Loucy (cell line): ENCODE results near the gene ELAVL2.

Experiments used
- H2AFZ ChIP-seq: fragments of 200-600 bp; sonication (generic); 2 replicates; pipeline ENCODE4 v1.6.0; 2016; ENCODE audit warnings: antibody characterized with exemption, mild to moderate bottlenecking, low read length, moderate library complexity
- H3F3A ChIP-seq: fragments of 200-600 bp; 2 replicates; pipeline ENCODE4 v1.6.0; 2016; ENCODE audit warnings: antibody characterized with exemption, low read depth, mild to moderate bottlenecking
- H3K27me3 ChIP-seq: fragments of 200-600 bp; sonication (generic); 2 replicates; pipeline ENCODE4 v1.6.1; 2014; ENCODE audit warnings: low read length, mild to moderate bottlenecking; ENCODE audit not compliant: insufficient read depth, poor library complexity, severe bottlenecking
- H3K36me3 ChIP-seq: fragments of 200-600 bp; sonication (generic); 2 replicates; pipeline ENCODE4 v1.6.1; 2016; ENCODE audit warnings: low read length; ENCODE audit not compliant: insufficient read depth
- H3K4me1 ChIP-seq: fragments of 200-600 bp; sonication (generic); 2 replicates; pipeline ENCODE4 v1.5.1; 2014; ENCODE audit warnings: low read length, mild to moderate bottlenecking; ENCODE audit not compliant: insufficient read depth, poor library complexity, severe bottlenecking
- H3K4me2 ChIP-seq: fragments of 200-600 bp; sonication (generic); 2 replicates; pipeline ENCODE4 v1.6.0; 2014; ENCODE audit warnings: antibody characterized with exemption, low read length, low read depth, mild to moderate bottlenecking; ENCODE audit not compliant: poor library complexity, severe bottlenecking
- H3K4me3 ChIP-seq: fragments of 200-600 bp; sonication (generic); 2 replicates; pipeline ENCODE4 v1.5.1; 2014; ENCODE audit warnings: low read length, mild to moderate bottlenecking, mixed read lengths; ENCODE audit not compliant: poor library complexity, severe bottlenecking
- H3K79me2 ChIP-seq: fragments of 200-600 bp; sonication (generic); 2 replicates; pipeline ENCODE4 v1.6.1; 2014; ENCODE audit warnings: low read length; ENCODE audit not compliant: insufficient read depth
- H3K9ac ChIP-seq: fragments of 200-600 bp; sonication (generic); 2 replicates; pipeline ENCODE4 v1.6.0; 2014; ENCODE audit warnings: mild to moderate bottlenecking, low read depth, low read length, moderate library complexity; ENCODE audit not compliant: poor library complexity, severe bottlenecking
- H3K9me2 ChIP-seq: fragments of 200-600 bp; sonication (generic); replicated peaks from 2 replicates; pipeline ENCODE4 v1.6.1; 2016; ENCODE audit warnings: low read depth, low read length, mixed read lengths
- H3K9me3 ChIP-seq: fragments of 200-600 bp; sonication (generic); 2 replicates; pipeline ENCODE4 v1.6.1; 2014; ENCODE audit warnings: mild to moderate bottlenecking, antibody characterized with exemption, low read length, low read depth; ENCODE audit not compliant: insufficient read depth
- H4K20me1 ChIP-seq: fragments of 200-600 bp; sonication (generic); 2 replicates; pipeline ENCODE4 v1.6.0; 2014; ENCODE audit warnings: antibody characterized with exemption, low read length, mild to moderate bottlenecking; ENCODE audit not compliant: insufficient read depth, poor library complexity, severe bottlenecking
- CTCF ChIP-seq: fragments of 200-600 bp; sonication (generic); conservative IDR thresholded peaks from 2 replicates; pipeline ENCODE4 v1.5.1; 2014; ENCODE audit warnings: mild to moderate bottlenecking, antibody characterized with exemption, low read length
- EZH2phosphoT487 ChIP-seq: fragments of 200-600 bp; IDR thresholded peaks from 2 replicates; pipeline ENCODE4 v1.6.1; 2018; ENCODE audit warnings: antibody characterized with exemption, mild to moderate bottlenecking, moderate library complexity, borderline replicate concordance

Gene ELAVL2

GRCh38 chr9:23669776-23670175 lies 156.3 kb downstream of the ELAVL2 start:
- Histone ChIP-seq H3K9ac (no peak overlapping the region), H3K27me3 (no peaks in the 10 kb centered on the region), H3K36me3 (no peaks in the 10 kb centered on the region), H2AFZ (no peak overlapping the region), H3K79me2 (no peaks in the 10 kb centered on the region), H3K4me2 (no peak overlapping the region), H3K9me3 (no peaks in the 10 kb centered on the region), H3F3A (no peaks in the 10 kb centered on the region), H4K20me1 (no peaks in the 10 kb centered on the region), H3K4me3 (no peak overlapping the region), H3K9me2 (no peaks in the 10 kb centered on the region), H3K4me1 (no peaks in the 10 kb centered on the region)
- no peak for TF ChIP-seq CTCF
- no peak for TF ChIP-seq EZH2phosphoT487

- Histone ChIP-seq H3K9me3 (no peaks in the 10 kb centered on the region), H3K9me2 (no peaks in the 10 kb centered on the region), H3F3A (no peaks in the 10 kb centered on the region), H2AFZ (no peak overlapping the region), H4K20me1 (no peaks in the 10 kb centered on the region), H3K4me2 (no peak overlapping the region), H3K36me3 (no peaks in the 10 kb centered on the region), H3K4me1 (no peaks in the 10 kb centered on the region), H3K4me3 (no peak overlapping the region), H3K9ac (no peak overlapping the region), H3K27me3 (no peaks in the 10 kb centered on the region), H3K79me2 (no peaks in the 10 kb centered on the region)
- no peak for TF ChIP-seq CTCF
- no peak for TF ChIP-seq EZH2phosphoT487
Measured at GRCh38 chr9:23665635-23666034, 160.4 kb downstream of the ELAVL2 start.

- Histone ChIP-seq H4K20me1 (no peaks in the 10 kb centered on the region), H3K9me3 (no peaks in the 10 kb centered on the region), H3K27me3 (no peaks in the 10 kb centered on the region), H3K4me2 (no peak overlapping the region), H2AFZ (no peak overlapping the region), H3K4me1 (no peaks in the 10 kb centered on the region), H3K36me3 (no peaks in the 10 kb centered on the region), H3F3A (no peaks in the 10 kb centered on the region), H3K4me3 (no peak overlapping the region), H3K9me2 (no peaks in the 10 kb centered on the region), H3K9ac (no peak overlapping the region), H3K79me2 (no peaks in the 10 kb centered on the region)
- TF ChIP-seq EZH2phosphoT487 (no peak), CTCF (no peak)
Measured at GRCh38 chr9:23665051-23665450, 161.0 kb downstream of the ELAVL2 start.
